Lung (tissue), 12 donors: ENCODE data around the gene HABP2. TPM values are rescaled to one million over a fixed set of nuclear protein-coding genes. Genes with fewer than 3 reads are reported as not detected.

Experiments used
- ATAC-seq: fragments of 200-7000 bp; cut with Tn5 transposase; one replicate; pipeline ENCODE4 v1.9.1; 2020; ENCODE audit warnings: moderate number of reproducible peaks; ENCODE audit not compliant: insufficient read depth, low FRiP score
- DNase-seq, 3 donors: peaks; one replicate each; pipeline ENCODE4 v3.0.0-alpha.2; 2013 to 2017
- H3K27ac ChIP-seq, 2 donors: one replicate each; pipeline ENCODE4 v1.5.1; 2013; ENCODE audit warnings: mild to moderate bottlenecking in 2 of 2, moderate library complexity in 2 of 2, control low read depth in 1 of 2, inconsistent platforms in 1 of 2, low read depth in 1 of 2, low read length in 1 of 2
- H3K27me3 ChIP-seq, 3 donors: one replicate each; pipeline ENCODE4 v1.5.1; 2013; ENCODE audit warnings: low read length in 2 of 3; ENCODE audit not compliant: control insufficient read depth in 3 of 3, insufficient read depth in 3 of 3
- H3K36me3 ChIP-seq, 4 donors: one replicate each; pipeline ENCODE4 v1.5.1; 2013; ENCODE audit warnings: low read length in 4 of 4, mild to moderate bottlenecking in 1 of 4, moderate library complexity in 1 of 4; ENCODE audit not compliant: control insufficient read depth in 4 of 4, insufficient read depth in 4 of 4
- H3K4me1 ChIP-seq, 5 donors: one replicate each; pipeline ENCODE4 v1.5.1; 2013; ENCODE audit warnings: low read length in 5 of 5, mild to moderate bottlenecking in 2 of 5, moderate library complexity in 1 of 5; ENCODE audit not compliant: control insufficient read depth in 5 of 5, insufficient read depth in 5 of 5
- H3K4me3 ChIP-seq: one replicate; pipeline ENCODE4 v1.5.1; 2013; ENCODE audit warnings: mild to moderate bottlenecking, control low read depth, moderate library complexity
- H3K9ac ChIP-seq, 2 donors: one replicate each; pipeline ENCODE4 v1.5.1; 2013; ENCODE audit warnings: low read length in 2 of 2, control low read depth in 1 of 2; ENCODE audit not compliant: insufficient read depth in 1 of 2
- H3K9me3 ChIP-seq, 4 donors: one replicate each; pipeline ENCODE4 v1.5.1; 2013; ENCODE audit warnings: low read length in 3 of 4, mild to moderate bottlenecking in 1 of 4, moderate library complexity in 1 of 4; ENCODE audit not compliant: control insufficient read depth in 4 of 4, insufficient read depth in 3 of 4
- CTCF ChIP-seq: IDR thresholded peaks from 2 replicates; pipeline ENCODE4 v1.5.1; 2012; ENCODE audit warnings: mild to moderate bottlenecking; ENCODE audit errors: control extremely low read depth, extremely low read depth
- WGBS, 2 donors: extraction: QIAGEN DNeasy Blood & Tissue Kit; methylation state at CpG; one replicate each; pipeline ENCODE4 v1.1.7; 2013; 5-methylcytosine and 5-hydroxymethylcytosine counted together
- polyA plus RNA-seq, 2 donors: library from polyadenylated mRNA; stranded (reverse); fragments of 200-250 nt; gene quantifications; one replicate each; pipeline ENCODE4 v1.2.1, GENCODE V29; 2013
- total RNA-seq, 2 donors: library from RNA; depleted of rRNA in 1 of 2; stranded (reverse); fragments of >200 nt in 1 of 2; gene quantifications; one replicate each; pipeline ENCODE4 v1.2.1, GENCODE V29; 2014 to 2021
- donor health status: control.
- donor health status: control.
- donor health status: Bipolar disorder and iron deficiency.
- donor health status: healthy.
- donor health status: DM: yes; HTN: yes; CAD: no.

The HABP2 gene
- total and polyA plus RNA-seq, 4 donors = 0.10 to 1.3 (median 0.65) TPM

- TF ChIP-seq CTCF = no peak
- H3K4me1 ChIP-seq = no peaks in the 10 kb centered on the region
- no peaks in the 10 kb centered on the region for H3K9me3 ChIP-seq
- ATAC-seq (no peak), DNase-seq (no peak)
- H3K4me3 ChIP-seq = no peak overlapping the region
- H3K27ac ChIP-seq = no peak overlapping the region
- H3K27me3 ChIP-seq = peaks cover 0 to 6% (median 2%) of the 10 kb centered on the region in 3 donors
- no peak overlapping the region for H3K9ac ChIP-seq
- peaks cover 0 to 5% (median 0%) of the 10 kb centered on the region in 4 donors for H3K36me3 ChIP-seq
- 88% methylated on average over 13 of the region's 13 CpGs for WGBS, 2 donors
Measured at GRCh38 chr10:113594652-113595051, 41.8 kb downstream of the HABP2 start.

- no peak overlapping the region for H3K9ac ChIP-seq
- TF ChIP-seq CTCF = no peak
- 92 to 94% methylated on average over 3 of the region's 3 CpGs for WGBS, 2 donors
- no peaks in the 10 kb centered on the region for H3K4me1 ChIP-seq
- H3K27ac ChIP-seq = no peak overlapping the region
- H3K4me3 ChIP-seq = no peak overlapping the region
- H3K36me3 ChIP-seq = peaks cover 0 to 7% (median 0%) of the 10 kb centered on the region in 4 donors
- DNase-seq = no peak
- H3K27me3 ChIP-seq = peaks cover 0 to 3% (median 2%) of the 10 kb centered on the region in 3 donors
- no peak for ATAC-seq
- H3K9me3 ChIP-seq = peaks cover 0 to 10% (median 0%) of the 10 kb centered on the region in 4 donors
Measured at GRCh38 chr10:113600569-113600968, 47.7 kb downstream of the HABP2 start.

GRCh38 chr10:113603057-113603777 is 50.4 kb downstream of the HABP2 start:
- DNase-seq (no peak), ATAC-seq (no peak)
- 84 to 89% methylated on average over 13 of the region's 13 CpGs for WGBS, 2 donors
- H3K4me3 ChIP-seq = no peak overlapping the region
- H3K9me3 ChIP-seq = peaks cover 0 to 10% (median 0%) of the 10 kb centered on the region in 4 donors
- no peak for TF ChIP-seq CTCF
- H3K36me3 ChIP-seq = peaks cover 0 to 7% (median 0%) of the 10 kb centered on the region in 4 donors
- H3K27me3 ChIP-seq = peaks cover 0 to 8% (median 6%) of the 10 kb centered on the region in 3 donors
- no peak overlapping the region for H3K27ac ChIP-seq
- H3K4me1 ChIP-seq = no peaks in the 10 kb centered on the region
- H3K9ac ChIP-seq = no peak overlapping the region
